Esophagus squamous epithelium (tissue), 5 donors: ENCODE measurements around the gene PEX14. TPM values are rescaled to one million over a fixed set of nuclear protein-coding genes. Genes with fewer than 3 reads are reported as not detected.

Experiments
- DNase-seq: peaks from one replicate; lab custom pipeline; 2025; lab: John Stamatoyannopoulos, UW
- H3K27ac ChIP-seq, 4 donors: fragments of 200-600 bp; sonication (generic); one replicate each; pipeline ENCODE4 v1.5.1; 2016 to 2019; ENCODE audit warnings: mild to moderate bottlenecking in 1 of 4
- H3K27me3 ChIP-seq, 4 donors: fragments of 200-600 bp; sonication (generic); 1 replicate in 3 of 4; 2 replicates in 1 of 4; pipeline versions ENCODE4 v1.5.1 to v1.6.0; 2017 to 2021; ENCODE audit warnings: antibody characterized with exemption in 1 of 4
- H3K36me3 ChIP-seq, 3 donors: fragments of 200-600 bp; sonication (generic); one replicate each; pipeline ENCODE4 v1.5.1; 2016 to 2019
- H3K4me1 ChIP-seq, 3 donors: fragments of 200-600 bp; sonication (generic); one replicate each; pipeline ENCODE4 v1.5.1; 2017 to 2019
- H3K4me3 ChIP-seq, 4 donors: fragments of 200-600 bp; sonication (generic); 1 replicate in 3 of 4; 2 replicates in 1 of 4; pipeline ENCODE4 v1.5.1; 2016 to 2019; ENCODE audit warnings: mild to moderate bottlenecking in 2 of 4, moderate library complexity in 1 of 4
- H3K9me3 ChIP-seq, 3 donors: fragments of 200-600 bp; sonication (generic); one replicate each; pipeline ENCODE4 v1.5.1; 2016 to 2019
- CTCF ChIP-seq, 6 experiments: fragments of 450-650 bp in 4 of 6; fragments of 200-600 bp in 2 of 6; sonication (generic) in 2 of 6; IDR thresholded peaks; one replicate each; pipeline ENCODE4 v1.5.1; 2016 to 2019; ENCODE audit warnings: antibody characterized with exemption in 6 of 6, mild to moderate bottlenecking in 4 of 6, moderate library complexity in 4 of 6
- POLR2A ChIP-seq, 4 donors: fragments of 450-650 bp; IDR thresholded peaks; one replicate each; pipeline ENCODE4 v1.6.1; 2017; ENCODE audit warnings: antibody characterized with exemption in 4 of 4, mild to moderate bottlenecking in 4 of 4, moderate library complexity in 3 of 4
- WGBS, 2 donors: methylation state at CpG; one replicate each; pipeline ENCODE4 v1.1.5; 2018; 5-methylcytosine and 5-hydroxymethylcytosine counted together
- intact Hi-C: fragments of 100-400 bp; cut with DNase I; formaldehyde crosslinking; loops from one replicate; pipeline ENCODE4 v1.15.0; 2022
- total RNA-seq, 4 donors: library from RNA; depleted of rRNA; stranded (reverse); fragments of >200 nt; gene quantifications; one replicate each; pipeline ENCODE4 v1.1.0, GENCODE V29; 2016
- donor health status: DM: yes; HTN: yes; CAD: no.

The PEX14 gene
- total RNA-seq, 4 donors from 2014 or later: 9.4 to 22.9 (median 15.2) TPM

DNA sequence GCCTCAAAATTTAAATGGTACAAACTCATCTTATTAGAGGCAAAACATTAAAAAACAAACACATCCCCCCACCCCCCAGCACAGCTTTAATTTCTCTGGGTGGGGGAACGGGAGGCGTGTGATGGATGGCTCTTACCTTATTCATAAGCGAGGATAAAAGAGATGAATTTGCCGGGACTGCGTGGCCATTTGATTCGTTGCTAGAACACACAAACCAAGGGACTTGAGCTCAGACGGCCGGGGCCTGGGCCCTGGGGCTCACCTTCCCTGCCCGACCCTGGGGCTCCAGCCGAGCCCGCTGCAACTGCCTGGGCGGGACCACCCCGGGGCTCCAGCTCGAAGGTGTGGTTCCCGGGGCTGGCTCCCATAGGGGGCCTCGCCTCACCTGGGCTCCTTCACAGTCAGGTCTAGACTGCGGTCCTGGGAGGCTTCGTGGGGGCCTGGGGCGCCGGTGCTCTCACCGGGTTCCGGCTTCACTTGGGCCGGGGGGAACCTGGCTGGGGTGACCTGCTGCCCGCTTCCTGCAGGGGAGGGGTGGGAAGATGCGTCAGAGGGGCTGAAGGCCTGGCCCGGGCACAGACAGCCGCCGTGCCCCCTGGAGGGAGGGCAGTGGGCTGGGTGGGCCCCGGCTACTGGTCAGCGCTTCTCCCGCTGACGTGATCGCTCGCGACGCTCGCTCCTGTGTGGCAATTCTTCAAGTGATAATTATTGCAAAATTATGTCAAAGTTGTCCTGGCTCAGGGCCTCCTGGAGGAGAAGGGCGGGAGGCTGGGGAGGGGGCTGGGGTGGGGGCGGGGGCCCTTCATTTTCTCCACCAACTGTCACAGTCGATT is 176.0 kb downstream of the PEX14 start:
- DNase-seq: no peak
- Histone ChIP-seq H3K27ac (peak overlapping the region in 1 of 4 donors; percentile 25), H3K36me3 (peaks cover 7 to 100% (median 21%) of the 10 kb centered on the region in 3 donors), H3K9me3 (no peaks in the 10 kb centered on the region), H3K4me3 (no peak overlapping the region), H3K4me1 (peaks cover 0 to 40% (median 0%) of the 10 kb centered on the region in 3 donors), H3K27me3 (no peaks in the 10 kb centered on the region)
- 76 to 82% methylated on average over 14 to 19 of the region's 40 CpGs for WGBS, 2 donors
- intact Hi-C loops: no loop called here
- no peak for TF ChIP-seq POLR2A (IDR thresholded peaks at IDR 0.05)
- no peak for TF ChIP-seq CTCF (IDR thresholded peaks at IDR 0.05)

- no peaks in the 10 kb centered on the region for H3K27me3 ChIP-seq
- H3K36me3 ChIP-seq: peaks cover 7 to 100% (median 27%) of the 10 kb centered on the region in 3 donors
- WGBS, 2 donors: 80% methylated on average over 2 to 13 of the region's 19 CpGs
- H3K4me3 ChIP-seq: no peak overlapping the region
- TF ChIP-seq CTCF (IDR thresholded peaks at IDR 0.05) (no peak), POLR2A (IDR thresholded peaks at IDR 0.05) (no peak)
- peak overlapping the region in 1 of 4 donors; percentile 25 for H3K27ac ChIP-seq
- no peak for DNase-seq
- peaks cover 0 to 36% (median 0%) of the 10 kb centered on the region in 3 donors for H3K4me1 ChIP-seq
- no peaks in the 10 kb centered on the region for H3K9me3 ChIP-seq
- intact Hi-C loops: no loop called here
Observed at GRCh38 chr1:10651389-10651766, 176.6 kb downstream of the PEX14 start.

DNA sequence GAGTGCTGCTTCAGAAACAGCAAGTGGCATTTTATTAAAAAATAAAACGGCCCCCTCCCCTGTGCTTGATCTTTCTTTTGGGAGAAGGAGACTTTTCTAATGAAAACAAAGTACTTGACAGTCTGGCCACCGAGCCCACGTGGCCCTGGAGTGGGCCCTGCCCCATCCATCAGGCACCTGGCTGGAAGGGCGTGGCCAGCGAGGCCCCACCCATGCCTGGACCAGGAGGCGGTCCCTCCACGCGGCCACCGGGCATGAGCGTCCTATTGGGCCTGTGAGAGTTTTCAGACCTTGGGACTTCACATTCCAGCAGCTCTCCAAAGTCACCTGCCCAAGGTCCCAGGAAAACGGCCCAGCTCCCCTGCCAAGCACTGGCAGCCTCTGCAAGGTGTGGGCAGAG is 177.0 kb downstream of the PEX14 start:
- no peak overlapping the region for H3K4me3 ChIP-seq
- peaks cover 0 to 32% (median 0%) of the 10 kb centered on the region in 3 donors for H3K4me1 ChIP-seq
- no peaks in the 10 kb centered on the region for H3K27me3 ChIP-seq
- peaks cover 7 to 100% (median 30%) of the 10 kb centered on the region in 3 donors for H3K36me3 ChIP-seq
- no peak for DNase-seq
- no peaks in the 10 kb centered on the region for H3K9me3 ChIP-seq
- TF ChIP-seq CTCF (IDR thresholded peaks at IDR 0.05): no peak
- no peak for TF ChIP-seq POLR2A (IDR thresholded peaks at IDR 0.05)
- peak overlapping the region in 1 of 4 donors; percentile 6 for H3K27ac ChIP-seq
- intact Hi-C loops: no loop called here
- WGBS, 2 donors: 70 to 71% methylated on average over 2 to 9 of the region's 11 CpGs

- Histone ChIP-seq H3K4me3 (no peak overlapping the region), H3K9me3 (no peaks in the 10 kb centered on the region), H3K36me3 (peaks cover 7 to 100% (median 30%) of the 10 kb centered on the region in 3 donors), H3K27ac (no peak overlapping the region), H3K27me3 (no peaks in the 10 kb centered on the region), H3K4me1 (peaks cover 0 to 23% (median 0%) of the 10 kb centered on the region in 3 donors)
- no peak for DNase-seq
- 72 to 73% methylated on average over 6 to 7 of the region's 12 CpGs for WGBS, 2 donors
- TF ChIP-seq POLR2A (IDR thresholded peaks at IDR 0.05) (no peak), CTCF (IDR thresholded peaks at IDR 0.05) (no peak)
- intact Hi-C loops: no loop called here
Observed at GRCh38 chr1:10652626-10653025, 177.9 kb downstream of the PEX14 start.
